ENCODE data around the gene NF1.
"Not testable (repeated sequence)": the region's sequence is repeated elsewhere in the genome, so short reads cannot be mapped to it uniquely, and the experiment has no call there.

Gene NF1

DNA sequence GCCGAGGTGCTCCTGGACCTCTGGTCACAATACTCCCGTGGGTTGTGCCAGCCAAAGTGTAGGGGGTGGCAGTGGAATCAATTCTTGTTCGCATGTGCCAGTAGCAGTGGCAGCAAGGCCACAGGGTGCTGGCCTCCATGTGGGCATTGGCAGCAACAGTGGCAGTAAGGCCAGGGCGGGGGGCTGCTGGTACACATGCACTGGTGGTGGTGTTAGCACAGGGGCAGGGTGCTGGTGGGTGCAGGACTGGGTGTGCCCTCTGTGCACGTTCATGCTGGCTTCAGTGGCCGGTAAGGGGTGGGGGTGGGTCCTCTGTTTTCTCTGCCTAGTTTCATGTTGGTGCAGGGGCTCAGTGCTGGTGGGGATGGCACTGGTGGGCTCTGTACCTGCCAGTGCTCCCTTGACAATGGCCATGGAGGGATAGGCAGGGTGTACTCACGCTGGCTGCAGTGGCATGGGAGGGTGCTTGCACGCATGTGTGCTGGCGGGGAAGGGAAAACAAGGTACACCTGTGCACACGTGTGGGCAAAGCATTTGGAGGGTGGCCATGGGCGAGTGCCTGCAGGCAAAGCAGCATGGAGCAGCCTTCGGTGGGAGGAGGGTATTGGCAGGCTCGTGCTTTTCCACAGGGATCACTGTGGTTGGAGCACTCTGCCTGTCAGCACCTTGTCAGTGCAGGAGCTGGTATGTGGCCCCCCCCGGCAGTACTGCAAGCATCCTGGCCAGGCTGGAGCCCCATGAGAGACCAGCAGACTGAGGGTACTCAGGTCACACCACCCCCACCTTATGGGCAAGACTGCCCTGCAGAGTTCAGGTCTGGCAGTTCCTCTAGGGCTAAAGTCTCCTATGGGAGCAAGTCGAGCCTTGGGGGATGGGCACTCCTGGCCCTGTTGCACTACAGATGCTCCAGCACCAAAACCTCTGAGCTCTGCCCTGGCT, 35.8 kb downstream of the NF1 start:
- no peak for DNase-seq

DNA sequence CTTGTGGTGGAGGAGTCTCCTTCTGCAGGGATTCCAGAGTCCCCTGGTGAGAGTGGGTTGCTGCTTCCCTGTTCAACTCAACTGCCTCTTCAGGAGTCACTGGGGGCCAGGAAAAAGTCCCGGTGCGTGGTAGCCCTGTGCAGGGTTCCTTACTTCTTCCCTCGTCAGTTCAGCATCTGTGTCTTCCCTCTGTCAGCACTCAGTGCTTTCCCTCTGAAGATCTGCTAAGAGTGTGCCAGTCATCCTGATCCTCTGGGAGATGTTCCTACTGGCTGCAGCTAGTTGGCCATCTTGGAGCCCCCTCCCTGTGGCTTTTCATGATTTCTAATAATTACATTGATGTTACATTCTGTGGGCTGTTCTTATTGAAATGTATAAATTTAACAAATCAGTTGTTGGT, 36.5 kb downstream of the NF1 start:
- DNase-seq = no peak

DNA sequence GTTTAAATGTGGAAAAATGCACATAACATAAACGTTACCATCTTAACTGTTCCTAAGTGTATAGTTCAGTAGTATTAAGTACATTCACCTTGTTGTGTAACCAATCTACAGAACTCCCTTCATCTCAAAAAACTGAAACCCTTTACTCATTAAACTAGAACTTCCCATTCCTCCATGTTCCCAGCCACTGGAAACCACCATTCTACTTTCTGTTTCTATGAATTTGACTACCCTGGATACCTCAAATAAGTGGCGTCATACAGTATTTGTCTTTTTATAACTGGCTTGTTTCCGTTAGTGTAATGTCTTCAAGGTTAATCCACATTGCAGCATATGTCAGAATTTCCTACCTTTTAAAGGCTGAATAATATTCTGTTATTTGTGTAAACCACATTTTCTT, 38.2 kb downstream of the NF1 start:
- DNase-seq = no peak

DNA sequence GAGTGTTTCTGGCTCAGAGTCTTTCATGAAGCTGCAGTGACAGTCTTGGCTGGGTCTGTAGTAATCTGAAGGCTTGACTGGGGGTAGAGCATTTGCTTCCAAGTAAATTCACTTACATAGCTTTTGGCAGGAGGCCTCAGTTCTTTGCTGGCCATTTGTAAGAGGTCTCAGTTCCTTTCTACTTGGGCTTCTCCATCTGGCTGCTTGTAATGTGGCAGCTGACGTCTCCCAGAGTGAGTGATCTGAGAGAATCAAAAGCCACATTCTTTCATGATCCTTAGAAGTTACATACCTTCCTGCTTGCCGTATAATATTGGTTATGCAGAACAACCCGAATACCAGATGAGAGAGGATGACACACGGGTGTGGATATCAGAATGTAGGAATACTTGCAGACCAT, 39.8 kb downstream of the NF1 start:
- no peak for DNase-seq

DNA sequence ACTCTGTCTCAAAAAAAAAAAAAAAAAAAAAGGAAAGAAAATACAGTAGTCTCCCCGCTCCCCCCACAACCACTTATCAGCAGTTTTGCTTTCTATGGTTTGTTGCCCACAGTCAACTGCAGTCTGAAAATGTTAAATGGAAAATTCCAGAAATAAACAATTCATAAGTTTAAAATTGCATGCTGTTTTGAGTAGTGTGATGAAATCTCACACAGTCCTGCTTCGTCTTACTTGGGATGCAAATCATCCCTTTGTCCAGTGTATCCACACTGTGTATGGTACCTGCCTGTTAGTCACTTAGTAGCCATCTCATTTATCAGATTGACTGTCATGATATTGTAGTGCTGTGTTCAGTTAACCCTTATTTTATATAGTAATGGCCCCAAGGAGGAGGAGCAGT, 41.5 kb downstream of the NF1 start:
- DNase-seq = no peak

DNA sequence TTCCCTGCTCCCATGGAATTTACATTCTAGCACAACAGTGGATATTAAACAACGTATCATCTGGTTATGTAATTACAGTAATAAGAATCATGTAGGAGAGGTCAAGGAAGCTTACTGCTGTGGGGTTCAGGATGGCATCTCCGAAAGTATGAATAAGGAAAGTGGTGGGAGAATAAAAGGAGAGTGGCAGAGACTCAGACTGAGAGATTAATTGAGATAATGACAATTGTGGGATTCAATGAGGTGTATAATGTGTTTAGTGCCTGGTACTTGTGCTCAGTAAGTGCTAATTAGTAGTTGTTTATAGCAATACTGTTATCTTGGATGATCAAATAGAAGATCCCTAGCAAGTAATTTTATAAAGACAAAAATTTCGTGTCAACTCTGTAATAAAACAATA, 45.3 kb downstream of the NF1 start:
- DNase-seq = no peak

DNA sequence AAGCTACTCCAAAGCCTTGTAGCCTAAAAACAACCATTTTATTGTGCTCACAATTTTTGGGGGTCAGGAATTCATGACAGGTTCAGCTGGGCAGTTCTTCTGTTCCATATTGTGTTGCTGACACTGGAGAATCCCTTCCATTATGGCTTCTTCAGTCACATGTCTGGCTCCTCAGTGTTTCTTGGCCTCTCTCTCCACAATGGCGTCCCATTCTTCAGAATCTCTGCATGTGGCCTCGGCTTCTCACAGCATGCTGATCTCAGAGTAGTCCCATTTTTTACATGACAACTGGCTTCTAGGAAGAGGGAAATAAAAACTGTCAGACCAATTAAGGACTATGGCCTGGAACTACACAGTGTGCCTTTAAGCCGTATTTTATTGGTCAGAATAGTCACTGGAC, 49.7 kb downstream of the NF1 start:
- no peak for DNase-seq

DNA sequence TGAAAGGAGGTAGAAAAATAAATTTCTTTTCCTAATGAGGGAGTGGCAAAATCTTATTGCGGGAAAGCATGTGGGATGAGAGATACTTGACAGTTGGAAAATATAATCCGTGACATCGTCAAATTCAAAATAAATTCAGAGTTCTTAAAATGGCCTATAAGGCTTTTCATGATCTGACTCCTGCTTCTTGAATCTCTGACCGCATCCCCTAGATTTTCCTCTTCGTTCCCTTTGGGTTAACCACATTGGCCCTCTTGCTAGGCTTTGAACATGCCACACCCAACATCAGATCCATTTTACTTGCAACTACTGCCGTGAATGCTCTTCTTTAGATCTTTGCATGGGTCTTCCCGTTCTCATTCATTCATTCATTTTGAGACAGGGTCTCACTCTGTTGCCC, 50.1 kb downstream of the NF1 start:
- DNase-seq = no peak

DNA sequence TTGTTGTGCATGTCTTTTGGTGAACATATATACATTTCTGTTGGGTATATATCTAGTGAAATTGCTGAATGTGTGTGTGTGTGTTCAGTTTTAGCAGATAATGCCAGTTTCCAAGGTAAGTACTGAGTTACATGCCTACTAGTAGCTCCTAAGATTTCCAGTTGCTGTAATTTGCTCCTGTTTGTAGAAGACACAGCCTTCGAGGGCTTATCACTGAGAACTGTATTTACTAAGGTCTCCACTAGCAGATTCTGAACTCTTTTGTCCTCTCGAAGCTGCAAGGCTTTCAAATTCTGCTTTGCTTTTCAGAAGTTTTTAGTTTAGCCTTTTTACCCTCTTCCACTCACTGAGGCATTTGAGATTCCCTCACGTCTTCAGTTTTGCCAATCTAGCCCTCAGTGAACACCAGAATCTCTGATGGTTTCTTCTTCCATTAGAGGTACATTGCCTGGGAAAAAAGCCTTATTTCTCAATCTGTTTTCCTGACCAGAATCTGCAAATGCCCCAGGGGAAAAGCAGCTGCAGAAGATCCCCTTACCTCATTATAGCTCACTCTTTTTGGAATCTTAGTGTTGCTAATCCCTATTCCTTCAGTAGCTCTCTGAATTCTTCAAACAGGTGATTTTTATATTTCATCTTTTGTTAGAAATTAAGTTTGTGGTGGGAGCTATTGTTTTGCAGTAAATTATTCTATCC, 52.9 kb downstream of the NF1 start:
- DNase-seq = no peak

DNA sequence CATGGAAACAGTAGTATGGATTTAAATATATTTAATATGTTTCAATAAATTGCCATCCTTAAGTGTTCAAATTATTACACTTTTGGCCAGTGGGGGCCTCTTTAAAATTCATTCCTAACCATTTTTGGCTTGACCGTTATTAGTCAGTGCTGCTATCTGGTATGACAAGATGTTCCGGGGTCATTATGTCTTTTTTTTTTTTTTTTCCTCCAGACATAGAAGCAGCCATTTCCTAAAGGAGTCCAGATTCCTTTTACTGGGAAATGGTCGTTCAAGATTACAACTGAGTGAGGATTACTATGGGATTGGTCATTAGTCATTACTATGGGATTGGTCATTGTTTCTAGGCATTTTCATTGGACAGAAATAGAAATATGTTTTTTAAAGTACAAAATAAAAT, 53.4 kb downstream of the NF1 start:
- no peak for DNase-seq

DNA sequence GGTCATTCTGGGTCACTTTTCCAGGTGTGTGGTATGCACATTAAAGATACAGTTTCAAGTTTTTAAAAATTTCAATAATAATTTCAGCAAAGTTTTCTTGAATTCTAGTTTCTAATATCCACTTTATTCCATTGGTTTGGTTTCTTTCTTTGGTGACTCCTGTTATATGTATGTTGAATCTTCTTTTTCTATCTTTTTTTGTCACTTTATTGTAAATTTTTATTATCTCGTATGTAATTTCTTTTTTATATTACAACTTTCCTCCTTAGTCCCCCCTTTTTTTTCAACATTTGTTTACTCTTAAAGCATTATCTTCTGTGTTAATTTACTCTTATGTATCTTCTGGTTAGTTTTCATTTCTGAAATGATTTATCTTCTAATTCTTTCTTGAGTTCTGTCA, 57.5 kb downstream of the NF1 start:
- no peak for DNase-seq

DNA sequence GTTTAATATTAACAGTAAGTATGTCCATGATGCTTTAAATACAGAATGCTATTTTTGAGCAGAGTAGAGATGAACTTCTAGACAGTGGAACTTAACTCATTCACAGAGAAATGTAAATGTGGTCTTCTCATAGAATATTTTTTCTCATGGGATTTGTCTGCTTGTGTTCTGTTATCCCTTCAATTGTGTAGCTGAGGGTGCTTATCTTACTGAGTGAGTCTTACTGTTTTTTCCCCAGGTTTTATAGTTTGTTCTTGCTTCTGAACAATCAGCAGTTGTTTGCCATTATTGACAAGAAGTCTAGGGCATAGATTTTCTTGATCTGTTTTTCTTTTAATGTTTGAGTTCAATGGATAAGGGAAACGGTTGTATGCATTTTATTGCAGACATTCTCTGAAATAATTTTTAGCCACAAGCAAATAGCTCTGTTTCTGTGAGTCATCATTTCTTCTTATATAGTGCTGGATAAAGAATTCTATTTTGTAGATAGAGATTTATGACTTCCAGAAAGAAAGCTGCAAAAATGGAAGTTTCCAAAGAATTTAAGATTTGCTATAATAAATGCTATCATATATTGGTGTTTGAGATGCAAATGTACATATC, 60.5 kb downstream of the NF1 start:
- DNase-seq = no peak

DNA sequence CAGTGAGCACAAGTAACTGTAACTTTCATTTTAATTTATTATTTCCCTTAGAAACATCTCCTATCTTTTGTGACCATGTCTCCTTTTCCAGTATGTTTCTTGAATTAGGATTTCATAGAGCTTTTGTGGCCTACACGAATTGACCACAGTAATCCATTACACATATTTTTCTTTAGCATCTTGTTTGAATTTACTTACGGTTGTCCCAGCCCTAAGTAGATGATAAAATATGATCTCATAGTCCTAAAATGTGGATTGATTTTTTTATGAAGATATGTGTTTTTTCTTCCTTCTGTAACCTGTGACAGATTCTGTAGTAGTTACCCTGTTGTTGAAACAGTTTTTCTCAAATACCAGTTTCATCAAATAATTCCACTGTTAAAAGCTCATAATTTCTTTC, 61.5 kb downstream of the NF1 start:
- DNase-seq = no peak

DNA sequence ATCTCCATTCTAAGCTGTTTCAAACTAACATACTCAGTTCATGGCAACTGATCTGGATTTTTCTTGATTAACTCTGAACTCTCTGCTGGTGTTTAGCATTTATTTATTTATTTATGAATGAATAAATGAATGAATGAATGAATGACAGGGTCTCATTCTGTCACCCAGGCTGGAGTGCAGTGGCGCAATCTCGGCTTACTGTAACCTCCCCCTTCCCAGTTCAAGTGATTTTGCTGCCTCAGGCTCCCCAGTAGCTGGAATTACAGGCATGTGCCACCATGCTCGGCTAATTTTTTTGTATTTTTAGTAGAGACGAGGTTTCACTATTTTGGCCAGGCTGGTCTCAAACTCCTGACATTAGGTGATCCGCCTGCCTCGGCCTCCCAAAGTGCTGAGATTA, 62.1 kb downstream of the NF1 start:
- not testable (repeated sequence) for DNase-seq

DNA sequence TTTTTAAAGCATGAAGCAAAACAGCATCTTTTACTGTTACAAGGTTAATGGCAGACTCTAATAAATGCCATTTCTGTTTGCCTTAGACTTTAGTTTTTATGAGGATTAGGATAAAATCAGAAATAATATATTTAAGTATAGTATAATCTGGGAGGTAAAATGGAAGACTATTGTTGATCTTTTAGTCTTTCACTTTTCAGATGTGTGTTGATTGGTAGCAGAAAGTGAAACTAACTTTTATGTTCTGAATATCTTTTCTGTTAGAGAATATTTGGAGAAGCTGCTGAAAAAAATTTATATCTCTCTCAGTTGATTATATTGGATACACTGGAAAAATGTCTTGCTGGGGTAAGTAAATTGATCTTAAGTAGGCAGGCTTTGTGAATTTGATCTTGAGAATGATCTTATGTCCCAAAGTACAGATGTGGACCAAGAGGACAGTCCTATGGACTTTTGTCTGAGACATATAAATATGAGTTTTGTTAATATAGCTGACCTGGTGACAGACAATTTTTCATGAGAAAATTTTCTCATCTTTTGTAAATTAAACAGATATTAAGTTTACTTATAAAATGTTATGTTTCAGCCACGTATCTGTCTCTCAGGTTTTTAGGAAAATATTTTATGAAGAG, 64.1 kb downstream of the NF1 start:
- no peak for DNase-seq

DNA sequence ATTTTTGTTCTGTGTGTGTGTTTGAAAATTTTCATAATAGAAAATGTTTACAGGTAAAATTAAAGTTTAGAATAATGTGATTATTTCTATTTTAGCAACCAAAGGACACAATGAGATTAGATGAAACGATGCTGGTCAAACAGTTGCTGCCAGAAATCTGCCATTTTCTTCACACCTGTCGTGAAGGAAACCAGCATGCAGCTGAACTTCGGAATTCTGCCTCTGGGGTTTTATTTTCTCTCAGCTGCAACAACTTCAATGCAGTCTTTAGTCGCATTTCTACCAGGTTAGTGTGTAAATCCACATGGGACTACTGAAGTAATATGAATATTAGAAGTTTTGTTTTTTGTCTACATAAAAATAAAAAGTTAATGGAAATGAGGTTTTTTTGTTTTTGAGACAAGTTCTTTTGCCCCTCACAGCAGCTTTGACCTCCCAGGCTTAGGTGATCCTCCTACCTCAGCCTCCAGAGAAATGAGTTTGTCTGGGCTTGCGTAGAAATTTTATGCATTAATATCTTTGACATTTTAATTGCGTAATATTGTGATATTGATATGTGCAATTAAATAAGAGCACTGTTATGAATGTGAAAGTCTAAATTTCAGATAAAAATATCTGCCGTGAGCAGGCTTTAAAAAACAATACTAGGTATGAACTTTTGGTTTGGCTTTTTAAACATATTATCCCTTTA, 68.5 kb downstream of the NF1 start:
- DNase-seq = no peak

DNA sequence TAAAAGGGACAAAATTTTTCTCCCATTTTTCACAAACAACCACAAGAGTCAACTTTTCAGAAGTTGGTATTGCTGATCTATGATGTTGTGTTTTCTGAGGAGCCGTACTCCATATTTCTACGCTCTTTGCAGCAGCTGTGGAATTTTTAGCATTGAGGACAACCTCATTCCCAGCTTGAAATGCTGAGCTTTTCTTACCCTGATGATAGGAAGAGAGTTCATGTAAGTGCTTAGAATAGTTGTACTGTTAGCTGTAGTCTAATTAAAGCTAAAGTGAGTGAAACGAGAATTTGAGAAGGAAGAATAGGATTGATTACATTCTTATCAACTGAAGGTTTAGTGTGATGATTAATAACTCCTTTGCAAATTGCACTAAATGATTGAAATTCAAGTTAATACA, 72.3 kb downstream of the NF1 start:
- DNase-seq = no peak

DNA sequence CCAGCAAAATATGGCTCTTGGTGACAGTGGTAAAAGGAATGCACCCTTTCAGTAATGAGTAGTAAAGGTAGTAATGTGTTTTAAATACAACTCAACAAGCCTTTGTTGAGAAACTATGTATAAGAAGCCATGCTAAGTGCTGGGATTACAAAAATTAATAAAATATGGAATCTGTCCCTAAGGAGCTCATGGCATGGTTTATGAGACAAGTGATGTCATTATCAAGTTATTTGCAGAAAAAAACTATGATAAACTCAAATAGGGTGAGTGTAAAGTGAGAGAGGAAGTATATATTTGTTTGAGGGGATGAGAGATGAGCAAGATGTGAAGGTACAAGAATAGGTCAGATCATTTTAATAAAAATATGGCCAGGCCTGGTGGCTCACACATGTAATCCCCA, 76.9 kb downstream of the NF1 start:
- DNase-seq = no peak

DNA sequence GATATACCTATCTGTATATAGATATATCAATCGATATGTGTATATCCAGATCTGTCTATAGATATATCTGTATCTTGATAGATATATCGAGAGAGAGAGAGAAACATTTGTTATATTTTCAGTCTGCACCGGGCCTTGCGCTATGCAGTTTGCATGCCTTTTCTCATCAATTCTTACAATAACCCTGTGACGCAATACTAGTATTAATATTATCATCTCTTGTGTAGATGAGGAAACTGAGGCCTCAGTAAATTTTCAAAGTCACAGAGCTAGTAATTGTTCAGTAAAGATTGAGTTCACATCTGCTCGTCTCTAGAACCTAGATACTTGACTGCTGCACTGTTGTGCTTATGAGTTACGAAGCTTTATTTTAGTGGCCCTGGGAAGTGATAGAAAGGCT, 77.6 kb downstream of the NF1 start:
- DNase-seq = no peak

DNA sequence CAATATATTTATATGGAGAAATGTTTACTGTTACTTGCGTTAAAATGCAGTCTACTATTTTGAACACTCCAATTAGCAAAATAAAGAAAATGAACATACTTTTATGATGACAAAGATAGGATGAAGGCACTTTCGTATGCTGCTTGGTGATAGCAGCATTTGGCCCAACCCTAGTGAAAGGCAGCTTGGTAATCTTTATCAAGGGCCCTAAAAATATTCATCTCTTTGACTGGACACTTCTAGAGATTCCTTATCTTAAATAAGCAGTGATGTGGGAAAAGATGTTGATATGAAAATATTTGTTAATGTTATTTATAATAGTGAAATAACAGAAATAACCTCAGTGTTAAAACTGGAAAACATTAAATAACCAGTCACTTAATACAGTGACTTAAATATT, 79.4 kb downstream of the NF1 start:
- no peak for DNase-seq

DNA sequence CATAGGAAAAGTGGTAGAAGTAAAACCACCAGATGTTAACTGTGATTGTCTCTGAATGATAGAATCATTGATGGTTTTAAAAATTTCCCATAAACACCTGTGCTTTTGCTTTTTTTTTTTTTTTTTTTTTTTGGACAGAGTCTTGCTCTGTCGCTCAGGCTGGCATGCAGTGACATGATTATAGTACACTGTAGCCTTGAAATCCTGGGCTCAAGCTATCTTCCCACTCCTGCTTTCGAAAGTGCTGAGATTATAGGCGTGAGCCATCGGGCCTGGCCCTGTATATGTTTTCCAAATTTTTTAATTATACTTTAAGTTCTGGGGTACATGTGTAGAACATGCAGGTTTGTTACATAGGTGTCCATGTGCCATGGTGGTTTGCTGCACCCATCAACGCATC, 80.5 kb downstream of the NF1 start:
- no peak for DNase-seq

DNA sequence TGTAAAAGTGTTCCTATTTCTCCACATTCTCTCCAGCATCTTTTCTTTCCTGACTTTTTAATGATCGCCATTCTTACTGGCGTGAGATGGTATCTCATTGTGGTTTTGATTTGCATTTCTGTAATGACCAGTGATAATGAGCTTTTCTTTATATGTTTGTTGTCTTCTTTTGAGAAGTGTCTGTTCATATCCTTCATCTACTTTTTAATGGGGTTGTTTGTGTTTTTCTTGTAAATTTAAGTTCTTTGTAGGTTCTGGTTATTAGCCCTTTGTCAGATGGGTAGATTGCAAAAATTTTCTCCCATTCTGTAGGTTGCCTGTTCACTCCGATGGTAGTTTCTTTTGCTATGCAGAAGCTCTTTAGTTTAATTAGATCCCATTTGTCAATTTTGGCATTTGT, 81.4 kb downstream of the NF1 start:
- not testable (repeated sequence) for DNase-seq

DNA sequence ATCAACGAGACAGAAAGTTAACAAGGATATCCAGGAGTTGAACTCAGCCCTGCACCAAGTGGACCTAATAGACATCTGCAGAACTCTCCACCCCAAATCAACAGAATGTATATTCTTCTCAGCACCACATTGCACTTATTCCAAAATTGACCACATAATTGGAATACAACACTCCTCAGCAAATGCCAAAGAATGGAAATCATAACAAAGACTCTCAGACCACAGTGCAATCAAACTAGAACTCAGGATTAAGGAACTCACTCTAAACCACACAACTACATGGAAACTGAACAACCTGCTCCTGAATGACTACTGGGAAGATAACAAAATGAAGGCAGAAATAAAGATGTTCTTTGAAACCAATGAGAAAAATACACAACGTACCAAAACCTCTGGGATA, 84.2 kb downstream of the NF1 start:
- not testable (repeated sequence) for DNase-seq
